HEK293 (cell line): ENCODE results near the gene CSRP1.
"Not testable (repeated sequence)": the region's sequence is repeated elsewhere in the genome, so short reads cannot be mapped to it uniquely, and the experiment has no call there.

Source experiments
- PRDM1 ChIP-seq: fragments of 450-650 bp; formaldehyde crosslinking; IDR thresholded peaks from 2 replicates; pipeline ENCODE4; 2016; ENCODE audit warnings: missing biosample characterization, missing genetic modification characterization
- TCF7L2 ChIP-seq: IDR thresholded peaks from 2 replicates; pipeline ENCODE4 v1.6.1; 2011; ENCODE audit warnings: low read depth, mild to moderate bottlenecking, inconsistent platforms, low read length, moderate library complexity, borderline replicate concordance
- ZBTB1 ChIP-seq: fragments of 450-650 bp; formaldehyde crosslinking; IDR thresholded peaks from 2 replicates; pipeline ENCODE4 v1.5.1; 2016; ENCODE audit warnings: missing biosample characterization, missing genetic modification characterization
- ZBTB17 ChIP-seq: fragments of 450-650 bp; formaldehyde crosslinking; IDR thresholded peaks from 2 replicates; pipeline ENCODE4 v1.5.1; 2016; ENCODE audit warnings: missing biosample characterization, missing genetic modification characterization
- ZNF175 ChIP-seq: fragments of 450-650 bp; formaldehyde crosslinking; IDR thresholded peaks from 2 replicates; pipeline ENCODE4 v1.5.1; 2016; ENCODE audit warnings: missing biosample characterization, missing genetic modification characterization
- ZNF274 ChIP-seq, 2 experiments: fragments of 200-500 bp in 1 of 2; fragments of 450-650 bp in 1 of 2; sonication (Bioruptor generic) in 1 of 2; formaldehyde crosslinking in 1 of 2; IDR thresholded peaks; 2 replicates each; pipeline versions ENCODE4 v1.5.1 to v1.6.1; 2014 to 2016; ENCODE audit warnings: borderline replicate concordance in 1 of 2, inconsistent platforms in 1 of 2, low read length in 1 of 2, missing biosample characterization in 1 of 2, missing genetic modification characterization in 1 of 2
- ZNF302 ChIP-seq: fragments of 450-650 bp; formaldehyde crosslinking; IDR thresholded peaks from 2 replicates; pipeline ENCODE4 v1.5.1; 2016; ENCODE audit warnings: missing biosample characterization, missing genetic modification characterization, low read depth
- ZNF341 ChIP-seq: fragments of 450-650 bp; formaldehyde crosslinking; IDR thresholded peaks from 2 replicates; pipeline ENCODE4; 2016; ENCODE audit warnings: low read depth, missing biosample characterization, missing genetic modification characterization
- ZNF548 ChIP-seq: fragments of 450-650 bp; formaldehyde crosslinking; IDR thresholded peaks from 2 replicates; pipeline ENCODE4 v1.5.1; 2016; ENCODE audit warnings: missing biosample characterization, missing genetic modification characterization
- ZNF830 ChIP-seq: fragments of 450-650 bp; IDR thresholded peaks from 2 replicates; pipeline ENCODE4 v1.5.0; 2018; ENCODE audit warnings: missing biosample characterization, missing genetic modification characterization, low read depth, mild to moderate bottlenecking, moderate library complexity
- TF ChIP-seq, protein P1 (sequence below): fragments of 450-650 bp; formaldehyde crosslinking; IDR thresholded peaks from 2 replicates; pipeline ENCODE4 v1.5.1; 2016; ENCODE audit warnings: missing biosample characterization, missing genetic modification characterization
- TF ChIP-seq, protein P2 (sequence below): fragments of 450-650 bp; formaldehyde crosslinking; IDR thresholded peaks from 2 replicates; pipeline ENCODE4 v1.5.1; 2016; ENCODE audit warnings: missing biosample characterization, missing genetic modification characterization

DNA sequence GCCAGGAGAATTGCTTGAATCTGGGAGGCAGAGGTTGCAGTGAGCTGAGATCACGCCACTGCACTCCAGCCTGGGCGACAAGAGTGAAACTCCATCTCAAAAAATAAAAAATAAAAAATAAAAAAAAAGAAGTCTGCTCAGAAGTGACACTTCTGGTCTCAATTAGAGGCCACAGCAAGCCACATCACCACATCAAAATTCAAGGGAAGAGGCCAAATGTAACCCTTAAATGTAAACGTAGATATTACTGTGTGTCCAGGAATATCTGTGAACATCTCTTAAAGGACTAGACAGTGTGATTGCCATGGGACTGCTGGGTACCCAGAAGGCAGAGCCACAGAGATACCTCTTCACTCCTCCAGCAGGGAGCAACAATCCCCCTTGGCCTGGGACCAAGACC, 28.3 kb downstream of the CSRP1 start:
- TF ChIP-seq, protein P1, sequence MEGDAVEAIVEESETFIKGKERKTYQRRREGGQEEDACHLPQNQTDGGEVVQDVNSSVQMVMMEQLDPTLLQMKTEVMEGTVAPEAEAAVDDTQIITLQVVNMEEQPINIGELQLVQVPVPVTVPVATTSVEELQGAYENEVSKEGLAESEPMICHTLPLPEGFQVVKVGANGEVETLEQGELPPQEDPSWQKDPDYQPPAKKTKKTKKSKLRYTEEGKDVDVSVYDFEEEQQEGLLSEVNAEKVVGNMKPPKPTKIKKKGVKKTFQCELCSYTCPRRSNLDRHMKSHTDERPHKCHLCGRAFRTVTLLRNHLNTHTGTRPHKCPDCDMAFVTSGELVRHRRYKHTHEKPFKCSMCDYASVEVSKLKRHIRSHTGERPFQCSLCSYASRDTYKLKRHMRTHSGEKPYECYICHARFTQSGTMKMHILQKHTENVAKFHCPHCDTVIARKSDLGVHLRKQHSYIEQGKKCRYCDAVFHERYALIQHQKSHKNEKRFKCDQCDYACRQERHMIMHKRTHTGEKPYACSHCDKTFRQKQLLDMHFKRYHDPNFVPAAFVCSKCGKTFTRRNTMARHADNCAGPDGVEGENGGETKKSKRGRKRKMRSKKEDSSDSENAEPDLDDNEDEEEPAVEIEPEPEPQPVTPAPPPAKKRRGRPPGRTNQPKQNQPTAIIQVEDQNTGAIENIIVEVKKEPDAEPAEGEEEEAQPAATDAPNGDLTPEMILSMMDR (tag by site-specific recombination) = not testable (repeated sequence)
- not testable (repeated sequence) for TF ChIP-seq ZNF175 (tag by site-specific recombination); ZNF341; ZNF830; TCF7L2; PRDM1 (tag by site-specific recombination); ZNF274 (IDR thresholded peaks at IDR 0.05; ENCODE audit: low read length); ZNF274 (tag by site-specific recombination; IDR thresholded peaks at IDR 0.05; ENCODE audit: borderline replicate concordance); ZBTB17 (tag by site-specific recombination); ZNF548 (tag by site-specific recombination); ZNF302 (tag by site-specific recombination); ZBTB1
- TF ChIP-seq, protein P2, sequence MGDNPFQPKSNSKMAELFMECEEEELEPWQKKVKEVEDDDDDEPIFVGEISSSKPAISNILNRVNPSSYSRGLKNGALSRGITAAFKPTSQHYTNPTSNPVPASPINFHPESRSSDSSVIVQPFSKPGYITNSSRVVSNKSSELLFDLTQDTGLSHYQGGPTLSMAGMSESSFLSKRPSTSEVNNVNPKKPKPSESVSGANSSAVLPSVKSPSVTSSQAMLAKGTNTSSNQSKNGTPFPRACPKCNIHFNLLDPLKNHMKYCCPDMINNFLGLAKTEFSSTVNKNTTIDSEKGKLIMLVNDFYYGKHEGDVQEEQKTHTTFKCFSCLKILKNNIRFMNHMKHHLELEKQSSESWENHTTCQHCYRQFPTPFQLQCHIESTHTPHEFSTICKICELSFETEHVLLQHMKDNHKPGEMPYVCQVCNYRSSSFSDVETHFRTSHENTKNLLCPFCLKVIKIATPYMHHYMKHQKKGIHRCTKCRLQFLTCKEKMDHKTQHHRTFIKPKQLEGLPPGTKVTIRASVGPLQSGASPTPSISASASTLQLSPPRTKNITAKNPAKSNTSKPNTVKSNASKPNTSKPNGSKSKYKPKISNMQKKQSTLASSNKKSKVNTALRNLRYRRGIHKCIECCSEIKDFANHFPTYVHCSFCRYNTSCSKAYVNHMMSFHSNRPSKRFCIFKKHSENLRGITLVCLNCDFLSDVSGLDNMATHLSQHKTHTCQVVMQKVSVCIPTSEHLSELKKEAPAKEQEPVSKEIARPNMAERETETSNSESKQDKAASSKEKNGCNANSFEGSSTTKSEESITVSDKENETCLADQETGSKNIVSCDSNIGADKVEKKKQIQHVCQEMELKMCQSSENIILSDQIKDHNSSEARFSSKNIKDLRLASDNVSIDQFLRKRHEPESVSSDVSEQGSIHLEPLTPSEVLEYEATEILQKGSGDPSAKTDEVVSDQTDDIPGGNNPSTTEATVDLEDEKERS (tag by site-specific recombination) = not testable (repeated sequence)
